HepG2 (cell line): ENCODE data around the gene TNP2. TPM values are rescaled to one million over a fixed set of nuclear protein-coding genes. Genes with fewer than 3 reads are reported as not detected.

Experiments
- ARNT2 ChIP-seq: sonication (generic); formaldehyde crosslinking; IDR thresholded peaks from 2 replicates; pipeline ENCODE4 v1.8.0; 2022; ENCODE audit warnings: mild to moderate bottlenecking, low read depth, missing genetic modification reagents, moderate library complexity
- ARNTL ChIP-seq: sonication (generic); formaldehyde crosslinking; IDR thresholded peaks from 2 replicates; pipeline ENCODE4 v1.4.0; 2020; ENCODE audit warnings: mild to moderate bottlenecking, missing genetic modification reagents
- ASH2L ChIP-seq: fragments of 300-600, 200-600 bp; sonication (generic); IDR thresholded peaks from 2 replicates; pipeline ENCODE4 v1.7.0; 2017; ENCODE audit warnings: low read depth, mild to moderate bottlenecking, moderate library complexity, mixed read lengths, low read length; ENCODE audit not compliant: insufficient read length
- CEBPG ChIP-seq: IDR thresholded peaks from 2 replicates; pipeline ENCODE4 v1.6.1; 2016
- GPN1 ChIP-seq: sonication (generic); formaldehyde crosslinking; IDR thresholded peaks from 2 replicates; pipeline ENCODE4 v1.5.1; 2020; ENCODE audit warnings: missing genetic modification reagents, borderline replicate concordance
- MBNL3 ChIP-seq: fragments of 250-450 bp; sonication (Bioruptor Pico); conservative IDR thresholded peaks from 2 replicates; pipeline ENCODE4 v1.8.0; 2022; ENCODE audit warnings: mild to moderate bottlenecking, inconsistent platforms
- NR1H2 ChIP-seq: sonication (generic); formaldehyde crosslinking; IDR thresholded peaks from 2 replicates; pipeline ENCODE4 v1.8.1; 2022; ENCODE audit warnings: low read depth, missing genetic modification reagents, borderline replicate concordance
- PHF21A ChIP-seq: sonication (generic); formaldehyde crosslinking; IDR thresholded peaks from 2 replicates; pipeline ENCODE4 v1.5.0; 2020; ENCODE audit warnings: mild to moderate bottlenecking, missing genetic modification reagents
- REL ChIP-seq: sonication (generic); formaldehyde crosslinking; conservative IDR thresholded peaks from 2 replicates; pipeline ENCODE4 v1.8.0; 2022; ENCODE audit warnings: mild to moderate bottlenecking, missing genetic modification reagents, moderate library complexity
- SPEN ChIP-seq: sonication (generic); formaldehyde crosslinking; IDR thresholded peaks from 2 replicates; pipeline ENCODE4 v1.5.1; 2020; ENCODE audit warnings: low read depth, mild to moderate bottlenecking, missing genetic modification reagents
- TGIF2 ChIP-seq: IDR thresholded peaks from 2 replicates; pipeline ENCODE4 v1.6.1; 2016; ENCODE audit warnings: control low read depth, missing compliant biosample characterization
- ZNF205 ChIP-seq: IDR thresholded peaks from 2 replicates; pipeline ENCODE4 v1.6.1; 2018; ENCODE audit warnings: missing biosample characterization, missing genetic modification reagents
- ZNF263 ChIP-seq: sonication (generic); formaldehyde crosslinking; IDR thresholded peaks from 2 replicates; pipeline ENCODE4 v1.4.0; 2020; ENCODE audit warnings: missing genetic modification reagents
- ZNF674 ChIP-seq: sonication (generic); formaldehyde crosslinking; IDR thresholded peaks from 2 replicates; pipeline ENCODE4 v1.5.0; 2020; ENCODE audit warnings: low read depth, mild to moderate bottlenecking, missing genetic modification reagents
- ZNF773 ChIP-seq: sonication (generic); formaldehyde crosslinking; IDR thresholded peaks from 2 replicates; pipeline ENCODE4 v1.4.0; 2020; ENCODE audit warnings: missing genetic modification reagents, borderline replicate concordance
- ZSCAN30 ChIP-seq: sonication (generic); formaldehyde crosslinking; IDR thresholded peaks from 2 replicates; pipeline ENCODE4 v1.5.0; 2020; ENCODE audit warnings: mild to moderate bottlenecking, missing genetic modification reagents
- polyA plus RNA-seq, 8 experiments: library from polyadenylated mRNA; depleted of rRNA in 3 of 8; stranded (reverse) in 7 of 8; unstranded in 1 of 8; fragments of >200 nt; fragmentation: Illumina TruSeq in 4 of 8; extraction: Trizol in 4 of 8; gene quantifications; 2 replicates each; pipeline versions ENCODE4 v1.2.1 to v1.2.3, GENCODE V29; 2011 to 2016; ENCODE audit warnings: low read depth in 4 of 8, missing spikeins in 1 of 8, mixed read lengths in 1 of 8; ENCODE audit not compliant: insufficient read depth in 1 of 8
- total RNA-seq, 5 experiments: library from RNA; depleted of rRNA; stranded (reverse); fragments of >200 nt; fragmentation: Illumina TruSeq; extraction: Trizol; gene quantifications; 2 replicates each; pipeline ENCODE4 v1.2.3, GENCODE V29; 2016; ENCODE audit warnings: low read depth in 1 of 5
- TF ChIP-seq, protein P1 (sequence below): sonication (generic); formaldehyde crosslinking; IDR thresholded peaks from one replicate; pipeline ENCODE4 v1.5.1; 2020; ENCODE audit warnings: mild to moderate bottlenecking, missing genetic modification reagents; ENCODE audit errors: not compliant biosample characterization
- TF ChIP-seq, protein P2 (sequence below): sonication (generic); formaldehyde crosslinking; IDR thresholded peaks from 2 replicates; pipeline ENCODE4 v1.4.0; 2020; ENCODE audit warnings: mild to moderate bottlenecking, missing genetic modification reagents
- TF ChIP-seq, protein P3 (sequence below): sonication (generic); formaldehyde crosslinking; IDR thresholded peaks from 2 replicates; pipeline ENCODE4 v1.8.1; 2023; ENCODE audit warnings: mild to moderate bottlenecking, missing genetic modification reagents

Gene TNP2
- total and polyA plus RNA-seq, 2 of the 13 experiments (the other 11 are each of a cell fraction or from before 2014, with no cell fraction given): not detected

DNA sequence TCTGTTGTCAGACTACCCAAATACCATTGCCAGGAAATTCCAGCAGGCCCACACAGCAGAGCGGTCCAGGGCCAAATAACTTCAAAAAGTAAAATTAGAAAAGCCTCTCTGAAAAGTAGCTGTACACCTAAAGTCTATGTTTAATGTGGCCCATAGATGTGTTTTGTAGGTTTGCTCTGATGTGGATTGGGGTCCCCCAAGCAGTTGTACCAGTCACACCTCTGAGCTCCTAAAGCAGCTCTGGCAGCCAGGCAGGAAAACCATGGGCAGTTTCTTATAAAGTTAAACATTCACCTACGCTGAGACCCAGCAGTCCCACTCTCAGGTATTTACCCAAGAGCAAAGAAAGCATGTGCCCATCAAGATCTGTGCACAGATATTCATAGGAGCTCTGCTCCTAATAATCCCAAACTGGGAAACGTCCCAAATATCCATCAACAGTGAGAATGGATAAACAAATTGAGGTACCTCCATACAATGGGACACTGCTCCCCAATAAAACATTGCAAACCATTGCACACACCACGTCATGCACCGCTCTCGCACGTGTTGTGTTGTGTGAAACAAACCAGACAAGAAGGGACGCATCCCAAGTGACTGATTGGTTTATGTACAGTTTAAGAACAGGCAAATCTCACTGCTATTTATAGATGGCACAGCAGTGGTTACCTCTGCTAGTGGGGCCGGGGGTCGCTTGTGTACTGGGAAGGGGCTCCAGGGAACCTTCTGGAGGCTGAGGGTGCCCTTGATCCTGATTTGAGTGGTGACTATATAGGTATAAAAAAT is 27.8 kb upstream of the TNP2 start (continued):
- TF ChIP-seq, protein P1, sequence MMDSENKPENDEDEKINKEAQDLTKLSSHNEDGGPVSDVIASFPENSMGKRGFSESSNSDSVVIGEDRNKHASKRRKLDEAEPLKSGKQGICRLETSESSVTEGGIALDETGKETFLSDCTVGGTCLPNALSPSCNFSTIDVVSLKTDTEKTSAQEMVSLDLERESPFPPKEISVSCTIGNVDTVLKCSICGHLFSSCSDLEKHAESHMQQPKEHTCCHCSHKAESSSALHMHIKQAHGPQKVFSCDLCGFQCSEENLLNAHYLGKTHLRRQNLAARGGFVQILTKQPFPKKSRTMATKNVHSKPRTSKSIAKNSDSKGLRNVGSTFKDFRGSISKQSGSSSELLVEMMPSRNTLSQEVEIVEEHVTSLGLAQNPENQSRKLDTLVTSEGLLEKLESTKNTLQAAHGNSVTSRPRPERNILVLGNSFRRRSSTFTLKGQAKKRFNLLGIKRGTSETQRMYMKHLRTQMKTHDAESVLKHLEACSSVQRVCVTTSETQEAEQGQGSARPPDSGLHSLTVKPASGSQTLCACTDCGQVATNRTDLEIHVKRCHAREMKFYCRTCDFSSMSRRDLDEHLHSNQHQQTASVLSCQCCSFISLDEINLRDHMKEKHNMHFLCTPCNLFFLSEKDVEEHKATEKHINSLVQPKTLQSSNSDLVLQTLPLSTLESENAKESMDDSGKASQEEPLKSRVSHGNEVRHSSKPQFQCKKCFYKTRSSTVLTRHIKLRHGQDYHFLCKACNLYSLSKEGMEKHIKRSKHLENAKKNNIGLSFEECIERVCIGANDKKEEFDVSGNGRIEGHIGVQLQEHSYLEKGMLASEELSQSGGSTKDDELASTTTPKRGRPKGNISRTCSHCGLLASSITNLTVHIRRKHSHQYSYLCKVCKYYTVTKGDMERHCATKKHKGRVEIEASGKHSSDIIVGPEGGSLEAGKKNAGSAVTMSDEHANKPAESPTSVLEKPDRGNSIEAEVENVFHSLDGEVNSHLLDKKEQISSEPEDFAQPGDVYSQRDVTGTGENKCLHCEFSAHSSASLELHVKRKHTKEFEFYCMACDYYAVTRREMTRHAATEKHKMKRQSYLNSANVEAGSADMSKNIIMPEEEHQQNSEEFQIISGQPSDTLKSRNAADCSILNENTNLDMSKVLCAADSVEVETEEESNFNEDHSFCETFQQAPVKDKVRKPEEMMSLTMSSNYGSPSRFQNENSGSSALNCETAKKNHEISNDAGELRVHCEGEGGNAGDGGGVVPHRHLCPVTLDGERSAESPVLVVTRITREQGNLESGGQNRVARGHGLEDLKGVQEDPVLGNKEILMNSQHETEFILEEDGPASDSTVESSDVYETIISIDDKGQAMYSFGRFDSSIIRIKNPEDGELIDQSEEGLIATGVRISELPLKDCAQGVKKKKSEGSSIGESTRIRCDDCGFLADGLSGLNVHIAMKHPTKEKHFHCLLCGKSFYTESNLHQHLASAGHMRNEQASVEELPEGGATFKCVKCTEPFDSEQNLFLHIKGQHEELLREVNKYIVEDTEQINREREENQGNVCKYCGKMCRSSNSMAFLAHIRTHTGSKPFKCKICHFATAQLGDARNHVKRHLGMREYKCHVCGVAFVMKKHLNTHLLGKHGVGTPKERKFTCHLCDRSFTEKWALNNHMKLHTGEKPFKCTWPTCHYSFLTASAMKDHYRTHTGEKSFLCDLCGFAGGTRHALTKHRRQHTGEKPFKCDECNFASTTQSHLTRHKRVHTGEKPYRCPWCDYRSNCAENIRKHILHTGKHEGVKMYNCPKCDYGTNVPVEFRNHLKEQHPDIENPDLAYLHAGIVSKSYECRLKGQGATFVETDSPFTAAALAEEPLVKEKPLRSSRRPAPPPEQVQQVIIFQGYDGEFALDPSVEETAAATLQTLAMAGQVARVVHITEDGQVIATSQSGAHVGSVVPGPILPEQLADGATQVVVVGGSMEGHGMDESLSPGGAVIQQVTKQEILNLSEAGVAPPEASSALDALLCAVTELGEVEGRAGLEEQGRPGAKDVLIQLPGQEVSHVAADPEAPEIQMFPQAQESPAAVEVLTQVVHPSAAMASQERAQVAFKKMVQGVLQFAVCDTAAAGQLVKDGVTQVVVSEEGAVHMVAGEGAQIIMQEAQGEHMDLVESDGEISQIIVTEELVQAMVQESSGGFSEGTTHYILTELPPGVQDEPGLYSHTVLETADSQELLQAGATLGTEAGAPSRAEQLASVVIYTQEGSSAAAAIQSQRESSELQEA (CRISPR knock-in tag): peak; percentile 1
- TF ChIP-seq PHF21A (CRISPR knock-in tag) (peak; percentile 80; the same call in 1 of the 2 replicates), ASH2L (peak; percentile 85), MBNL3 (CRISPR knock-in tag) (no peak), ZSCAN30 (no peak; the same call in 1 of the 2 replicates), GPN1 (CRISPR knock-in tag) (no peak), ZNF263 (CRISPR knock-in tag) (no peak), ZNF205 (CRISPR knock-in tag) (peak; percentile 83), NR1H2 (CRISPR knock-in tag) (peak; percentile 74; the same call in 1 of the 2 replicates), SPEN (0 out of 2 replicates have a peak, but pooled peaks have one; percentile 1), ARNT2 (CRISPR knock-in tag) (0 out of 2 replicates have a peak, but pooled peaks have one; percentile 30), REL (CRISPR knock-in tag) (no peak), TGIF2 (CRISPR knock-in tag) (no peak), ZNF773 (CRISPR knock-in tag) (no peak), CEBPG (peak; percentile 62), ARNTL (CRISPR knock-in tag) (peak; percentile 80), ZNF674 (CRISPR knock-in tag) (no peak)
- TF ChIP-seq, protein P2, sequence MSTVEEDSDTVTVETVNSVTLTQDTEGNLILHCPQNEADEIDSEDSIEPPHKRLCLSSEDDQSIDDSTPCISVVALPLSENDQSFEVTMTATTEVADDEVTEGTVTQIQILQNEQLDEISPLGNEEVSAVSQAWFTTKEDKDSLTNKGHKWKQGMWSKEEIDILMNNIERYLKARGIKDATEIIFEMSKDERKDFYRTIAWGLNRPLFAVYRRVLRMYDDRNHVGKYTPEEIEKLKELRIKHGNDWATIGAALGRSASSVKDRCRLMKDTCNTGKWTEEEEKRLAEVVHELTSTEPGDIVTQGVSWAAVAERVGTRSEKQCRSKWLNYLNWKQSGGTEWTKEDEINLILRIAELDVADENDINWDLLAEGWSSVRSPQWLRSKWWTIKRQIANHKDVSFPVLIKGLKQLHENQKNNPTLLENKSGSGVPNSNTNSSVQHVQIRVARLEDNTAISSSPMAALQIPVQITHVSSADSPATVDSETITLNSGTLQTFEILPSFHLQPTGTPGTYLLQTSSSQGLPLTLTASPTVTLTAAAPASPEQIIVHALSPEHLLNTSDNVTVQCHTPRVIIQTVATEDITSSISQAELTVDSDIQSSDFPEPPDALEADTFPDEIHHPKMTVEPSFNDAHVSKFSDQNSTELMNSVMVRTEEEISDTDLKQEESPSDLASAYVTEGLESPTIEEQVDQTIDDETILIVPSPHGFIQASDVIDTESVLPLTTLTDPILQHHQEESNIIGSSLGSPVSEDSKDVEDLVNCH (CRISPR knock-in tag): 0 out of 2 replicates have a peak, but pooled peaks have one; percentile 15
- TF ChIP-seq, protein P3, sequence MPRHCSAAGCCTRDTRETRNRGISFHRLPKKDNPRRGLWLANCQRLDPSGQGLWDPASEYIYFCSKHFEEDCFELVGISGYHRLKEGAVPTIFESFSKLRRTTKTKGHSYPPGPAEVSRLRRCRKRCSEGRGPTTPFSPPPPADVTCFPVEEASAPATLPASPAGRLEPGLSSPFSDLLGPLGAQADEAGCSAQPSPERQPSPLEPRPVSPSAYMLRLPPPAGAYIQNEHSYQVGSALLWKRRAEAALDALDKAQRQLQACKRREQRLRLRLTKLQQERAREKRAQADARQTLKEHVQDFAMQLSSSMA (CRISPR knock-in tag): no peak
